ENCODE data around the gene SIGLEC10. TPM values are rescaled to one million over a fixed set of nuclear protein-coding genes. Genes with fewer than 3 reads are reported as not detected.
"Not testable (repeated sequence)": the region's sequence is repeated elsewhere in the genome, so short reads cannot be mapped to it uniquely, and the experiment has no call there.

The SIGLEC10 gene
- 12.9 TPM for total RNA-seq

GRCh38 chr19:51417107-51417809 is at the start of gene SIGLEC10:
SIGLEC10 (minus strand) TSS chr19:51417642; CDS start chr19:51417581, 61 bp downstream.
- DNase-seq (ENCODE audit: low spot score), result peak; percentile 29

- no peak for DNase-seq (ENCODE audit: low spot score)
These were observed 49.3 kb upstream of the SIGLEC10 start for GRCh38 chr19:51466723-51467122.

GRCh38 chr19:51463976-51464581 is 46.6 kb upstream of the SIGLEC10 start:
- DNase-seq (ENCODE audit: low spot score), result not testable (repeated sequence)

GRCh38 chr19:51462681-51463080 is 45.2 kb upstream of the SIGLEC10 start:
- DNase-seq (ENCODE audit: low spot score), result no peak

GRCh38 chr19:51462276-51462675 is 44.8 kb upstream of the SIGLEC10 start:
- no peak for DNase-seq (ENCODE audit: low spot score)

- DNase-seq (ENCODE audit: low spot score), result peak; percentile 27
These were observed 44.3 kb upstream of the SIGLEC10 start for GRCh38 chr19:51461723-51462161.

GRCh38 chr19:51460164-51460992 is 42.9 kb upstream of the SIGLEC10 start:
- no peak for DNase-seq (ENCODE audit: low spot score)

- DNase-seq (ENCODE audit: low spot score), result no peak
These were observed 41.6 kb upstream of the SIGLEC10 start for GRCh38 chr19:51458899-51459505.

- no peak for DNase-seq (ENCODE audit: low spot score)
These were observed 40.7 kb upstream of the SIGLEC10 start, which contains the start of gene SIGLEC8 for GRCh38 chr19:51458051-51458645. SIGLEC8 (minus strand) TSS chr19:51458454; CDS start chr19:51458387, 67 bp downstream.

- no peak for DNase-seq (ENCODE audit: low spot score)
These were observed 40.0 kb upstream of the SIGLEC10 start for GRCh38 chr19:51457351-51458013.

GRCh38 chr19:51456541-51457290 is 39.3 kb upstream of the SIGLEC10 start:
- no peak for DNase-seq (ENCODE audit: low spot score)

GRCh38 chr19:51450730-51451307 is 33.4 kb upstream of the SIGLEC10 start:
- no peak for DNase-seq (ENCODE audit: low spot score)

- no peak for DNase-seq (ENCODE audit: low spot score)
These were observed 31.1 kb upstream of the SIGLEC10 start for GRCh38 chr19:51448411-51449016.

GRCh38 chr19:51448011-51448410 is 30.6 kb upstream of the SIGLEC10 start:
- DNase-seq (ENCODE audit: low spot score), result no peak

- not testable (repeated sequence) for DNase-seq (ENCODE audit: low spot score)
These were observed 30.1 kb upstream of the SIGLEC10 start for GRCh38 chr19:51447510-51447909.

- DNase-seq (ENCODE audit: low spot score), result no peak
These were observed 24.3 kb upstream of the SIGLEC10 start for GRCh38 chr19:51441410-51442390.

- DNase-seq (ENCODE audit: low spot score), result no peak
These were observed 23.5 kb upstream of the SIGLEC10 start for GRCh38 chr19:51440846-51441409.

GRCh38 chr19:51440052-51440451 is 22.6 kb upstream of the SIGLEC10 start:
- DNase-seq (ENCODE audit: low spot score), result no peak
